Measurements from ENCODE around the gene ERBB4. TPM values are rescaled to one million over a fixed set of nuclear protein-coding genes. Genes with fewer than 3 reads are reported as not detected.

Gene ERBB4
- total RNA-seq, 2 experiments from 2014 or later: not detected

DNA sequence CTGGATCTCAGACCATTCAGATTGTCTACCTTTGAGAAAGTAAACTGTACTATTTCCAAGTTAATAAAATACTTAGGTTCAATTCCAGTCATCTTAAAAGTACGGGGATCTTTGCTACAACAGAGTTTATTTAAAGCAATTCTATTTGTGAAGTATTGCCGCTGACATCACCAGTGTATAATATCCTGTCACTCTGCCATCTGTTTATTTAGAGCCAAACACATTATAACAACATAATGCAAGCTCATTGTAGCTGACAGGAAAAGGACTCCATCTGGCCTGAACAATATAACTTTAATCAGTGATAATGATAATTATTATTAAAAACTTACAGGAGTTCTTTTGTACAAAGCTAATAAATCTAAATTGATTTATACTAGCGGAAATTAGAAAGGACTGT, 786.8 kb downstream of the ERBB4 start:
- no peak for TF ChIP-seq CTCF (IDR thresholded peaks at IDR 0.05)
- Histone ChIP-seq H3K36me3 (ENCODE audit: insufficient read depth, low read length) (no peaks in the 10 kb centered on the region), H3K4me1 (ENCODE audit: insufficient read depth, low read length) (no peaks in the 10 kb centered on the region), H3K4me3 (ENCODE audit: low read length) (no peak overlapping the region), H3K9me3 (ENCODE audit: control insufficient read depth in 1 of 2, insufficient read depth in 1 of 2, low read length in 2 of 2) (peaks cover 0 to 3% of the 10 kb centered on the region in 2 experiments), H3K27ac (ENCODE audit: low read depth in 1 of 2, low read length in 2 of 2) (no peak overlapping the region), H3K27me3 (ENCODE audit: control insufficient read depth in 1 of 2, insufficient read depth in 2 of 2, low read length in 2 of 2) (no peaks in the 10 kb centered on the region)
- no peak for DNase-seq
- CTCF ChIA-PET: no interaction called here
- no peak for ATAC-seq (ENCODE audit: poor library complexity)
- POLR2A ChIA-PET: no interaction called here
- Mint-ChIP-seq H3K27me3 (no peaks in the 10 kb centered on the region), H3K4me1 (ENCODE audit: low read depth) (no peaks in the 10 kb centered on the region), H3K4me3 (no peak overlapping the region), H3K27ac (no peak overlapping the region), H3K9me3 (no peaks in the 10 kb centered on the region), H3K36me3 (ENCODE audit: low read depth) (no peaks in the 10 kb centered on the region)
- intact Hi-C loops (cut with DNase I, micrococcal nuclease): no loop called here

DNA sequence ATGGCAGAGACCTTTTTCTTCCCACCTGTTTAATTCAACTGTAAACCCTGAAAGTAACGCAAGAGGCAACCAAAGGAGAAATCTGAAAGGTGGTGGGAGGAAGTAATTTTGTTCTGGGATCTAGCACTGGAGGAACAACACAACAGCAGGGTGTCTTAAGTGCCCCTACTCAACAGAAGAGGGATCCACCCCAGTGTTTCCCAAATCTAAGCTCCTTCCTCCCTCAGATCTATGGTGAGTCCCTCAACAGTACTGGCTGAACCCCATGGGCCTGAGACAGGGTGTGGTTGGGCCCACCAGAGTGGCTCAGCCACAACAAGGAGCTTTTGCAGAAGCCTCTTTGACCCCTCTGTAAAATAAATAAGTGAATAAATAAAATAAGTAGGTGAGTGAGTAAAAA, 790.3 kb downstream of the ERBB4 start:
- Mint-ChIP-seq H3K4me3 (no peak overlapping the region), H3K27ac (no peak overlapping the region), H3K27me3 (no peaks in the 10 kb centered on the region), H3K9me3 (no peaks in the 10 kb centered on the region), H3K4me1 (ENCODE audit: low read depth) (no peaks in the 10 kb centered on the region), H3K36me3 (ENCODE audit: low read depth) (no peaks in the 10 kb centered on the region)
- no peak for DNase-seq
- POLR2A ChIA-PET: no interaction called here
- intact Hi-C loops (cut with DNase I, micrococcal nuclease): loop anchor here in 1 of 2 experiments (5.0 kb wide), 1 partner anchor 819 kb away; no protein-coding TSS in a partner anchor
- no peak overlapping the region for H3K4me3 ChIP-seq (ENCODE audit: low read length)
- no peak overlapping the region for H3K27ac ChIP-seq (ENCODE audit: low read depth in 1 of 2, low read length in 2 of 2)
- no peaks in the 10 kb centered on the region for H3K4me1 ChIP-seq (ENCODE audit: insufficient read depth, low read length)
- no peak for ATAC-seq (ENCODE audit: poor library complexity)
- H3K9me3 ChIP-seq (ENCODE audit: control insufficient read depth in 1 of 2, insufficient read depth in 1 of 2, low read length in 2 of 2): no peaks in the 10 kb centered on the region
- no peak for TF ChIP-seq CTCF (IDR thresholded peaks at IDR 0.05)
- no peaks in the 10 kb centered on the region for H3K27me3 ChIP-seq (ENCODE audit: control insufficient read depth in 1 of 2, insufficient read depth in 2 of 2, low read length in 2 of 2)
- CTCF ChIA-PET: no interaction called here
- H3K36me3 ChIP-seq (ENCODE audit: insufficient read depth, low read length): no peaks in the 10 kb centered on the region

DNA sequence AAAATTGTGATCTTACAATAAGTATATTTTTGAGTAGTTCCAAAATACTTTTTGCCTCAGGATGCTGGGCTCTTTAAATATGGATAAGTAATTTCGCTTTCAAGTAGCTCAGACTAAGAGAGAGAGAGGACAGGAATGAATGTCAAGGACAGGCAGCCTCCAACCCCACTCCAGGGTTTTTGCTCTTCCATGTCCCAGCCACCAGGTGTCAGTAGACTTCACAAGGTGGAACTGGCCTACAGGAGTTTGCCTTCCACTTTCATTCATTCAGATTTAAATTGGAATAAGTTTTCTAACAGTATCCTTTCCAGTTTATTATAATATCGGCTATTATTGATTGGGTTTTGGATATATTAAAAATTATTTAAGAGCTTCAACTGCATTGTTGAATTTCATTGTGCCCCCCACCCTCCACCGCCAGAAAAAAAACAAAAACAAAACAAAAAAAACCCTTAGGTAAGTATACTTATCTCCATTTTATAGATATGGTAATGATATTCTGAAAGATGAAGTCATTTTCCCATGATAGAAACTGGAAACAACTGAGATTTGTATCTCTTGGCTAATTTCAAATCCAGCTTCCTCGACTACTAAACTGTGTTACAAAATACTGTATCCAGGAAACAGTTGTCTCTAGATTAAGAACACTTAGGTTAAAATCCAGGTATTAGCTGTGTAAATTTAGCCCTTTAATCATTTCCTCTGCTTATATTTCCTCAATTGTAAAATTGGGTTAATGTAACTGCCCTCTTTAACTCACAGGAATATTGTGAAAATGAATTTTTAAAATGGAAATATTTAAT, 793.1 kb downstream of the ERBB4 start:
- H3K4me3 ChIP-seq (ENCODE audit: low read length): no peak overlapping the region
- H3K4me1 ChIP-seq (ENCODE audit: insufficient read depth, low read length): no peaks in the 10 kb centered on the region
- Mint-ChIP-seq H3K27me3 (no peaks in the 10 kb centered on the region), H3K36me3 (ENCODE audit: low read depth) (no peaks in the 10 kb centered on the region), H3K27ac (no peak overlapping the region), H3K9me3 (no peaks in the 10 kb centered on the region), H3K4me1 (ENCODE audit: low read depth) (no peaks in the 10 kb centered on the region), H3K4me3 (no peak overlapping the region)
- no peaks in the 10 kb centered on the region for H3K9me3 ChIP-seq (ENCODE audit: control insufficient read depth in 1 of 2, insufficient read depth in 1 of 2, low read length in 2 of 2)
- intact Hi-C loops (cut with DNase I, micrococcal nuclease): loop anchor here in 1 of 2 experiments (5.0 kb wide), 1 partner anchor 822 kb away; no protein-coding TSS in a partner anchor
- H3K36me3 ChIP-seq (ENCODE audit: insufficient read depth, low read length): no peaks in the 10 kb centered on the region
- no peaks in the 10 kb centered on the region for H3K27me3 ChIP-seq (ENCODE audit: control insufficient read depth in 1 of 2, insufficient read depth in 2 of 2, low read length in 2 of 2)
- peak; percentile 32 for TF ChIP-seq CTCF (IDR thresholded peaks at IDR 0.05)
- POLR2A ChIA-PET: no interaction called here
- no peak overlapping the region for H3K27ac ChIP-seq (ENCODE audit: low read depth in 1 of 2, low read length in 2 of 2)
- ATAC-seq (ENCODE audit: poor library complexity): no peak
- peak in 2 of 14 experiments; percentile 18 to 19 for DNase-seq
- CTCF ChIA-PET: no interaction called here

Data from CD4-positive, alpha-beta T cell (primary cell).